H7 (cell line): Measurements from ENCODE around the gene RBMS1. TPM values are rescaled to one million over a fixed set of nuclear protein-coding genes. Genes with fewer than 3 reads are reported as not detected.

ENCODE experiments used
- DNase-seq: peaks from one replicate; pipeline ENCODE4 v3.0.0; 2012
- H3K27me3 ChIP-seq: 2 replicates; pipeline ENCODE4 v1.6.0; 2011; ENCODE audit warnings: mild to moderate bottlenecking, low read length; ENCODE audit not compliant: control insufficient read depth, insufficient read depth
- H3K36me3 ChIP-seq: replicated peaks from 2 replicates; pipeline ENCODE4 v1.5.1; 2011; ENCODE audit warnings: low read length; ENCODE audit not compliant: control insufficient read depth, insufficient read depth
- H3K4me3 ChIP-seq: 2 replicates; pipeline ENCODE4 v1.5.1; 2011; ENCODE audit warnings: low read depth, mild to moderate bottlenecking, control low read depth, low read length, moderate library complexity; ENCODE audit not compliant: insufficient read depth
- total RNA-seq: library from RNA; depleted of rRNA; stranded (reverse); fragments of >200 nt; shearing (Covaris generic); gene quantifications from 2 replicates; pipeline ENCODE4 v1.2.3, GENCODE V29; 2014

The RBMS1 gene
- total RNA-seq, 1 experiment from 2014 or later: 46.7 TPM

- Histone ChIP-seq H3K27me3 (no peaks in the 10 kb centered on the region), H3K4me3 (no peak overlapping the region), H3K36me3 (no peaks in the 10 kb centered on the region)
- no peak for DNase-seq
Observed at GRCh38 chr2:160358046-160358445, 135.6 kb downstream of the RBMS1 start.

GRCh38 chr2:160356485-160356884 lies 137.1 kb downstream of the RBMS1 start:
- Histone ChIP-seq H3K4me3 (no peak overlapping the region), H3K27me3 (no peaks in the 10 kb centered on the region), H3K36me3 (no peaks in the 10 kb centered on the region)
- DNase-seq: no peak

GRCh38 chr2:160355080-160355479 lies 138.5 kb downstream of the RBMS1 start:
- no peak overlapping the region for H3K4me3 ChIP-seq
- no peaks in the 10 kb centered on the region for H3K27me3 ChIP-seq
- no peak for DNase-seq
- no peaks in the 10 kb centered on the region for H3K36me3 ChIP-seq

- Histone ChIP-seq H3K4me3 (no peak overlapping the region), H3K36me3 (no peaks in the 10 kb centered on the region), H3K27me3 (no peaks in the 10 kb centered on the region)
- DNase-seq: no peak
Observed at GRCh38 chr2:160354677-160355076, 138.9 kb downstream of the RBMS1 start.

GRCh38 chr2:160353813-160354212 lies 139.8 kb downstream of the RBMS1 start:
- DNase-seq: no peak
- no peaks in the 10 kb centered on the region for H3K36me3 ChIP-seq

GRCh38 chr2:160353166-160353565 lies 140.4 kb downstream of the RBMS1 start:
- H3K36me3 ChIP-seq: no peaks in the 10 kb centered on the region; the same call in 1 of the 2 replicates
- no peak overlapping the region for H3K4me3 ChIP-seq
- H3K27me3 ChIP-seq: no peaks in the 10 kb centered on the region
- DNase-seq: no peak

More at GRCh38 chr2:160353813-160354212, 139.8 kb downstream of the RBMS1 start:
- Histone ChIP-seq H3K4me3 (no peak overlapping the region), H3K27me3 (no peaks in the 10 kb centered on the region)

GRCh38 chr2:160352500-160352899 lies 141.1 kb downstream of the RBMS1 start:
- Histone ChIP-seq H3K27me3 (no peaks in the 10 kb centered on the region), H3K4me3 (no peak overlapping the region), H3K36me3 (no peaks in the 10 kb centered on the region; the same call in 1 of the 2 replicates)
- no peak for DNase-seq

- DNase-seq: no peak
- Histone ChIP-seq H3K4me3 (no peak overlapping the region), H3K36me3 (no peaks in the 10 kb centered on the region; the same call in 1 of the 2 replicates), H3K27me3 (no peaks in the 10 kb centered on the region)
Observed at GRCh38 chr2:160351956-160352355, 141.7 kb downstream of the RBMS1 start.

GRCh38 chr2:160349306-160349705 lies 144.3 kb downstream of the RBMS1 start:
- Histone ChIP-seq H3K27me3 (no peaks in the 10 kb centered on the region), H3K4me3 (no peak overlapping the region), H3K36me3 (no peaks in the 10 kb centered on the region; the same call in 1 of the 2 replicates)
- DNase-seq: no peak

GRCh38 chr2:160347269-160347863 lies 146.2 kb downstream of the RBMS1 start:
- Histone ChIP-seq H3K4me3 (no peak overlapping the region), H3K36me3 (no peaks in the 10 kb centered on the region; the same call in 1 of the 2 replicates), H3K27me3 (no peaks in the 10 kb centered on the region)
- DNase-seq: no peak

- Histone ChIP-seq H3K27me3 (no peaks in the 10 kb centered on the region), H3K4me3 (no peak overlapping the region), H3K36me3 (no peaks in the 10 kb centered on the region; the same call in 1 of the 2 replicates)
- no peak for DNase-seq
Observed at GRCh38 chr2:160345071-160345764, 148.4 kb downstream of the RBMS1 start.

GRCh38 chr2:160343404-160343803 lies 150.2 kb downstream of the RBMS1 start:
- H3K4me3 ChIP-seq: no peak overlapping the region
- H3K27me3 ChIP-seq: no peaks in the 10 kb centered on the region
- no peaks in the 10 kb centered on the region; the same call in 1 of the 2 replicates for H3K36me3 ChIP-seq
- DNase-seq: no peak

- no peaks in the 10 kb centered on the region for H3K36me3 ChIP-seq
- no peak overlapping the region for H3K4me3 ChIP-seq
- DNase-seq: no peak
- no peaks in the 10 kb centered on the region for H3K27me3 ChIP-seq
Observed at GRCh38 chr2:160339726-160340125, 153.9 kb downstream of the RBMS1 start.

- Histone ChIP-seq H3K27me3 (no peaks in the 10 kb centered on the region), H3K4me3 (no peak overlapping the region), H3K36me3 (no peaks in the 10 kb centered on the region)
- no peak for DNase-seq
Observed at GRCh38 chr2:160338901-160339685, 154.5 kb downstream of the RBMS1 start.

- H3K4me3 ChIP-seq: no peak overlapping the region
- no peaks in the 10 kb centered on the region for H3K36me3 ChIP-seq
- H3K27me3 ChIP-seq: no peaks in the 10 kb centered on the region
- no peak for DNase-seq
Observed at GRCh38 chr2:160337728-160338127, 155.9 kb downstream of the RBMS1 start.
